GM23338 (cell line): Measurements from ENCODE around the gene CD70.

Experiments
- EZH2 ChIP-seq: fragments of 200-600 bp; sonication (generic); IDR thresholded peaks from one replicate; pipeline ENCODE4 v1.8.0; 2017; ENCODE audit warnings: antibody characterized with exemption, mild to moderate bottlenecking, low read depth; ENCODE audit not compliant: unreplicated experiment
- EZH2phosphoT487 ChIP-seq: fragments of 200-600 bp; sonication (generic); IDR thresholded peaks from one replicate; pipeline ENCODE4 v1.8.1; 2018; ENCODE audit warnings: antibody characterized with exemption; ENCODE audit not compliant: unreplicated experiment
- TF ChIP-seq, protein P1 (sequence below), 2 experiments: fragments of 200-600 bp in 1 of 2; sonication (generic) in 1 of 2; conservative IDR thresholded peaks; 2 replicates each; pipeline versions ENCODE4 v1.5.1 to v1.6.1; 2016 to 2017; ENCODE audit warnings: antibody characterized with exemption in 2 of 2, low read depth in 2 of 2, mild to moderate bottlenecking in 2 of 2, moderate library complexity in 1 of 2

GRCh38 chr19:6539514-6539913 lies 51.4 kb downstream of the CD70 start:
- no peak for TF ChIP-seq EZH2
- TF ChIP-seq, protein P1, sequence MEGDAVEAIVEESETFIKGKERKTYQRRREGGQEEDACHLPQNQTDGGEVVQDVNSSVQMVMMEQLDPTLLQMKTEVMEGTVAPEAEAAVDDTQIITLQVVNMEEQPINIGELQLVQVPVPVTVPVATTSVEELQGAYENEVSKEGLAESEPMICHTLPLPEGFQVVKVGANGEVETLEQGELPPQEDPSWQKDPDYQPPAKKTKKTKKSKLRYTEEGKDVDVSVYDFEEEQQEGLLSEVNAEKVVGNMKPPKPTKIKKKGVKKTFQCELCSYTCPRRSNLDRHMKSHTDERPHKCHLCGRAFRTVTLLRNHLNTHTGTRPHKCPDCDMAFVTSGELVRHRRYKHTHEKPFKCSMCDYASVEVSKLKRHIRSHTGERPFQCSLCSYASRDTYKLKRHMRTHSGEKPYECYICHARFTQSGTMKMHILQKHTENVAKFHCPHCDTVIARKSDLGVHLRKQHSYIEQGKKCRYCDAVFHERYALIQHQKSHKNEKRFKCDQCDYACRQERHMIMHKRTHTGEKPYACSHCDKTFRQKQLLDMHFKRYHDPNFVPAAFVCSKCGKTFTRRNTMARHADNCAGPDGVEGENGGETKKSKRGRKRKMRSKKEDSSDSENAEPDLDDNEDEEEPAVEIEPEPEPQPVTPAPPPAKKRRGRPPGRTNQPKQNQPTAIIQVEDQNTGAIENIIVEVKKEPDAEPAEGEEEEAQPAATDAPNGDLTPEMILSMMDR (conservative IDR thresholded peaks at IDR 0.05; ENCODE audit: low read depth in 2 of 2): no peak
- no peak for TF ChIP-seq EZH2phosphoT487
